Liver (tissue), 3 donors: ENCODE results near the gene ATG9B.

Experiments
- ATF3 ChIP-seq: IDR thresholded peaks from 2 replicates; pipeline ENCODE4 v1.6.1; 2016; ENCODE audit warnings: antibody characterized with exemption
- TF ChIP-seq, protein P1 (sequence below): fragments of 150-350 bp; IDR thresholded peaks from 2 replicates; pipeline ENCODE4 v1.5.1; 2017; ENCODE audit warnings: improper control_type of control experiment, low read depth, low read length; ENCODE audit not compliant: missing input control
- donor health status: healthy.
- donor health status: healthy.

- TF ChIP-seq, protein P1, sequence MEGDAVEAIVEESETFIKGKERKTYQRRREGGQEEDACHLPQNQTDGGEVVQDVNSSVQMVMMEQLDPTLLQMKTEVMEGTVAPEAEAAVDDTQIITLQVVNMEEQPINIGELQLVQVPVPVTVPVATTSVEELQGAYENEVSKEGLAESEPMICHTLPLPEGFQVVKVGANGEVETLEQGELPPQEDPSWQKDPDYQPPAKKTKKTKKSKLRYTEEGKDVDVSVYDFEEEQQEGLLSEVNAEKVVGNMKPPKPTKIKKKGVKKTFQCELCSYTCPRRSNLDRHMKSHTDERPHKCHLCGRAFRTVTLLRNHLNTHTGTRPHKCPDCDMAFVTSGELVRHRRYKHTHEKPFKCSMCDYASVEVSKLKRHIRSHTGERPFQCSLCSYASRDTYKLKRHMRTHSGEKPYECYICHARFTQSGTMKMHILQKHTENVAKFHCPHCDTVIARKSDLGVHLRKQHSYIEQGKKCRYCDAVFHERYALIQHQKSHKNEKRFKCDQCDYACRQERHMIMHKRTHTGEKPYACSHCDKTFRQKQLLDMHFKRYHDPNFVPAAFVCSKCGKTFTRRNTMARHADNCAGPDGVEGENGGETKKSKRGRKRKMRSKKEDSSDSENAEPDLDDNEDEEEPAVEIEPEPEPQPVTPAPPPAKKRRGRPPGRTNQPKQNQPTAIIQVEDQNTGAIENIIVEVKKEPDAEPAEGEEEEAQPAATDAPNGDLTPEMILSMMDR = no peak
- no peak for TF ChIP-seq ATF3
Measured at GRCh38 chr7:151040616-151041375, 16.5 kb upstream of the ATG9B start.
